Activated naive CD4-positive, alpha-beta T cell (primary cell): ENCODE data around the gene DACT2.
"Not testable (repeated sequence)": the region's sequence is repeated elsewhere in the genome, so short reads cannot be mapped to it uniquely, and the experiment has no call there.

ENCODE experiments used
- DNase-seq, 4 experiments: peaks; one replicate each; lab custom pipeline; 2025; lab: John Stamatoyannopoulos, UW

DACT2 gene

GRCh38 chr6:168319279-168320111 is at the start of gene DACT2:
DACT2 (minus strand) TSS chr6:168319777; CDS start chr6:168319633, 144 bp downstream.
- no peak for DNase-seq

- no peak for DNase-seq
Observed at GRCh38 chr6:168368936-168369335, 49.4 kb upstream of the DACT2 start.

GRCh38 chr6:168368066-168368820 is 48.7 kb upstream of the DACT2 start:
- DNase-seq: no peak

GRCh38 chr6:168367285-168367751 is 47.7 kb upstream of the DACT2 start:
- no peak for DNase-seq

- no peak for DNase-seq
Observed at GRCh38 chr6:168366473-168366872, 46.9 kb upstream of the DACT2 start.

GRCh38 chr6:168365422-168366165 is 46.0 kb upstream of the DACT2 start:
- DNase-seq: no peak

- no peak for DNase-seq
Observed at GRCh38 chr6:168364793-168365421, 45.3 kb upstream of the DACT2 start.

GRCh38 chr6:168363811-168364792 is 44.5 kb upstream of the DACT2 start:
- DNase-seq: no peak

- no peak for DNase-seq
Observed at GRCh38 chr6:168363302-168363701, 43.7 kb upstream of the DACT2 start.

- DNase-seq: no peak
Observed at GRCh38 chr6:168362276-168362990, 42.9 kb upstream of the DACT2 start.

- DNase-seq: no peak
Observed at GRCh38 chr6:168361766-168362165, 42.2 kb upstream of the DACT2 start.

- DNase-seq: no peak
Observed at GRCh38 chr6:168359794-168360193, 40.2 kb upstream of the DACT2 start.

- DNase-seq: no peak
Observed at GRCh38 chr6:168358842-168359420, 39.4 kb upstream of the DACT2 start.

GRCh38 chr6:168356872-168357271 is 37.3 kb upstream of the DACT2 start:
- not testable (repeated sequence) for DNase-seq

- no peak for DNase-seq
Observed at GRCh38 chr6:168355716-168356522, 36.3 kb upstream of the DACT2 start.

- no peak for DNase-seq
Observed at GRCh38 chr6:168354338-168354737, 34.8 kb upstream of the DACT2 start.

GRCh38 chr6:168353041-168353440 is 33.5 kb upstream of the DACT2 start:
- DNase-seq: no peak

- DNase-seq: no peak
Observed at GRCh38 chr6:168352096-168352495, 32.5 kb upstream of the DACT2 start.

- no peak for DNase-seq
Observed at GRCh38 chr6:168349718-168350210, 30.2 kb upstream of the DACT2 start.
